Measurements from ENCODE around the gene CD1D.
"Not testable (repeated sequence)": the region's sequence is repeated elsewhere in the genome, so short reads cannot be mapped to it uniquely, and the experiment has no call there.

CD1D gene

DNA sequence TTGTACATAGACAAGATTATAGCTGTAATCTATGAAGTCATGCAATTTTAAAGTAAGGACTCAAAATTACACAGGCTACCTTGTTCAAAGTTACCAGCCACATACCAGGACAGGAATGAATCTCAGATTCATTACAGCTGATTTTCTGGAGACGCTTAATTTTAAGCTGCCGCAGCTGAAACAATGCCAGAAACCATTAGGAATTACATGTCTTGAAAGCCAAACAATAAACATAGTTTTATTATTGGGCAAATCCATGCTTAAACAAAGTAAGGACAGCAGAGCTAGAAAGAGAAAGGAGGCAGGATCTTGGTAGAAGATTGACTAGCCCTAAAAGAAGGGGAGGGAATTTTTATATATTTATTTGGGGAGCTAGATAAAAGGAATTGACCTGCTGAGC lies 19.2 kb upstream of the CD1D start:
- Histone ChIP-seq H3K56ac (ENCODE audit: low read length) (no peak overlapping the region), H3K4me3 (ENCODE audit: low read length) (no peak overlapping the region), H3K27me3 (ENCODE audit: insufficient read depth, low read length, poor library complexity) (no peaks in the 10 kb centered on the region), H4K5ac (ENCODE audit: low read length) (no peak overlapping the region), H3K79me1 (ENCODE audit: low read length) (no peaks in the 10 kb centered on the region), H3K79me2 (ENCODE audit: control insufficient read depth, insufficient read depth, low read length) (no peaks in the 10 kb centered on the region), H3K18ac (ENCODE audit: low read length) (no peak overlapping the region), H3K9ac (ENCODE audit: low read length) (no peak overlapping the region), H3K4ac (ENCODE audit: low read depth, low read length) (no peak overlapping the region), H2AK5ac (ENCODE audit: low read length) (no peak overlapping the region), H2BK15ac (replicated peaks; ENCODE audit: low read depth) (no peak overlapping the region), H3K23ac (ENCODE audit: low read length) (no peak overlapping the region), H3K4me2 (ENCODE audit: low read length) (no peak overlapping the region), H3K4me1 (ENCODE audit: control insufficient read depth, low read depth, low read length) (peaks cover 2% of the 10 kb centered on the region), H3K27ac (ENCODE audit: low read depth, low read length) (no peak overlapping the region), H2BK5ac (ENCODE audit: low read length) (no peak overlapping the region), H3K36me3 (ENCODE audit: control insufficient read depth, insufficient read depth, low read length) (no peaks in the 10 kb centered on the region), H2BK120ac (ENCODE audit: low read depth, low read length) (no peak overlapping the region), H4K8ac (ENCODE audit: low read depth, low read length) (no peak overlapping the region)
- no CpG with 5 or more reads among the region's 2 CpGs for WGBS (ENCODE audit: extremely low coverage, insufficient coverage, low lambda C conversion rate)
- no peak for DNase-seq

DNA sequence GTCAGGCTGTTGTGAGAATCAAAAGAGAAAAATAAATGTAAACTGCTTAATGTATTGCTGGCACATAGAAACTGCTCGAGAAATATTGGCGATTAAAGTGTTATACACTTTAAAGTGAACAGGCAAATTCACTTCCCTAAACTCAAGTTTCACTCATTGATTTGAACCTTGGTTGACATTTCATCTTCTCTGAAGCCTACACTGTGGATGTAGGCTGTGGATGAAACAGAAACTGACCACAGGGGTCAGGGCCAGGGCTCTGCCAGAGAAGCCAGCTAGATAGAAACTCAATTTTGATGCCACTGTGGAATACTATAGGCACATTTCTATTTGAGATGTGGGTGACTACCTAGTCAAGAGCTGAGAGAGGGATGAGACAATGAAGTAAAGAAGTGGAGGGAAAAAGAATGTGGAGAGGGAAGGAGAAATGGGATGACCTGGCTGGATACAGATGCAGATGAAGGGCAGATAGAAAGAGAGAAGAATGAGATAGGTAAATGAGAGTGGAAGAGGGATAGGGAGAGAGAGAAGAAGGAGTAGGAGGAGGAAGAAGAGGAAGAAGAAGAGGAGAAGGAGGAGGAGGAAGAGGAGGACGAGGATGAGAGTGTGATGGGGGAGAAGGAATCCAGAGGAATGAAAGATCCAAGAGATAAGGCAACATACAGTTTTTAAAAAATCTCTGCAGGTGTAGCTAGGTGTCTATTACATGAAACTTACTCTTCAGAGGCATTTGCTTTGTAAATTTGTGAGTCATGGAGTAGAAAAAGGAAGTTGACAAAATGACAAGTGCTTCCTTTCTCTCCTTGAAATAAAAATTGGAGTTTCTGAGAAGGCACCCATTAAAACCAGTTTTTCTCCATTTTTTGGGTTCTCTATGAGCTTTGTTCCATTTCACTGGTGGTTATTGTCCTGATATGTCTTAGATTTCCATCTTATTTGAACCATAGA lies 17.4 kb upstream of the CD1D start:
- no peaks in the 10 kb centered on the region for H3K79me2 ChIP-seq (ENCODE audit: control insufficient read depth, insufficient read depth, low read length)
- no peak for DNase-seq

DNA sequence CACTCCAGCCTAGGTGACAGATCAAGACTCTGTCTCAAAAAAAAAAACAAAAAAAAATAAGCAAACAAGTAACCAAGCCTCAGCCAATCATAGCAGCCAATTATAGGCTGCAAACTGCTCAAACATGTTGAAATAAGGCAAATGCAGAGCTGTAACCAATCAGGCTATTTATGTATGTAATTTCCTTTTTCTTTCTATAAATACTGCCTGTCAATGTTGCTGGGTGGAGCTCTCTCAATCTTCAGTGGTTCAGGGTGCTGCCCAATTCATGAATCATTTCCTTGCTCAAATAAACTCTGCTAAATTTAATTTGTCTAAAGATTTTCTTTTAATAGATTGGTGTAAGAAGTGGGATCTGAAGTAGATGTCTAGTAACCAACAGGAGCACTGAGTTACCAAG lies 11.6 kb upstream of the CD1D start:
- H2BK15ac ChIP-seq (replicated peaks; ENCODE audit: low read depth), result no peak overlapping the region
- no peak overlapping the region for H2BK120ac ChIP-seq (ENCODE audit: low read depth, low read length)
- H3K4me3 ChIP-seq (ENCODE audit: low read length), result no peak overlapping the region
- H3K79me1 ChIP-seq (ENCODE audit: low read length), result no peaks in the 10 kb centered on the region
- H3K27me3 ChIP-seq (ENCODE audit: insufficient read depth, low read length, poor library complexity), result no peaks in the 10 kb centered on the region
- no peak overlapping the region for H3K4ac ChIP-seq (ENCODE audit: low read depth, low read length)
- no peaks in the 10 kb centered on the region for H3K79me2 ChIP-seq (ENCODE audit: control insufficient read depth, insufficient read depth, low read length)
- H3K27ac ChIP-seq (ENCODE audit: low read depth, low read length), result no peak overlapping the region
- no peak overlapping the region for H2BK5ac ChIP-seq (ENCODE audit: low read length)
- H3K56ac ChIP-seq (ENCODE audit: low read length), result no peak overlapping the region
- H3K36me3 ChIP-seq (ENCODE audit: control insufficient read depth, insufficient read depth, low read length), result no peaks in the 10 kb centered on the region
- H4K5ac ChIP-seq (ENCODE audit: low read length), result no peak overlapping the region
- H3K4me2 ChIP-seq (ENCODE audit: low read length), result no peak overlapping the region
- H3K9ac ChIP-seq (ENCODE audit: low read length), result no peak overlapping the region
- no peak overlapping the region for H3K18ac ChIP-seq (ENCODE audit: low read length)
- H2AK5ac ChIP-seq (ENCODE audit: low read length), result no peak overlapping the region
- DNase-seq, result no peak
- H4K8ac ChIP-seq (ENCODE audit: low read depth, low read length), result no peak overlapping the region
- H3K23ac ChIP-seq (ENCODE audit: low read length), result no peak overlapping the region
- no peaks in the 10 kb centered on the region for H3K4me1 ChIP-seq (ENCODE audit: control insufficient read depth, low read depth, low read length)

More for the DNA sequence above, 17.4 kb upstream of the CD1D start:
- Histone ChIP-seq H3K56ac (ENCODE audit: low read length) (no peak overlapping the region), H3K27ac (ENCODE audit: low read depth, low read length) (no peak overlapping the region), H3K79me1 (ENCODE audit: low read length) (no peaks in the 10 kb centered on the region), H3K4me2 (ENCODE audit: low read length) (no peak overlapping the region), H2BK5ac (ENCODE audit: low read length) (no peak overlapping the region), H3K4me3 (ENCODE audit: low read length) (no peak overlapping the region), H3K4me1 (ENCODE audit: control insufficient read depth, low read depth, low read length) (no peaks in the 10 kb centered on the region), H3K9ac (ENCODE audit: low read length) (no peak overlapping the region), H3K4ac (ENCODE audit: low read depth, low read length) (no peak overlapping the region), H3K27me3 (ENCODE audit: insufficient read depth, low read length, poor library complexity) (no peaks in the 10 kb centered on the region), H2BK15ac (replicated peaks; ENCODE audit: low read depth) (no peak overlapping the region), H2BK120ac (ENCODE audit: low read depth, low read length) (no peak overlapping the region), H3K36me3 (ENCODE audit: control insufficient read depth, insufficient read depth, low read length) (no peaks in the 10 kb centered on the region), H4K5ac (ENCODE audit: low read length) (no peak overlapping the region), H2AK5ac (ENCODE audit: low read length) (no peak overlapping the region), H4K8ac (ENCODE audit: low read depth, low read length) (no peak overlapping the region), H3K18ac (ENCODE audit: low read length) (no peak overlapping the region), H3K23ac (ENCODE audit: low read length) (no peak overlapping the region)
- 100% methylated on average over 1 of the region's 3 CpGs for WGBS (ENCODE audit: extremely low coverage, insufficient coverage, low lambda C conversion rate)

GRCh38 chr1:158175915-158176314 lies 4.8 kb upstream of the CD1D start:
- H4K5ac ChIP-seq (ENCODE audit: low read length); H3K4me3 ChIP-seq (ENCODE audit: low read length); H2AK5ac ChIP-seq (ENCODE audit: low read length); H4K8ac ChIP-seq (ENCODE audit: low read depth, low read length); H3K79me2 ChIP-seq (ENCODE audit: control insufficient read depth, insufficient read depth, low read length); H3K23ac ChIP-seq (ENCODE audit: low read length); H3K4ac ChIP-seq (ENCODE audit: low read depth, low read length); H2BK5ac ChIP-seq (ENCODE audit: low read length); H3K9ac ChIP-seq (ENCODE audit: low read length); H3K4me1 ChIP-seq (ENCODE audit: control insufficient read depth, low read depth, low read length); H3K4me2 ChIP-seq (ENCODE audit: low read length); H2BK120ac ChIP-seq (ENCODE audit: low read depth, low read length); DNase-seq; H3K79me1 ChIP-seq (ENCODE audit: low read length); H3K27me3 ChIP-seq (ENCODE audit: insufficient read depth, low read length, poor library complexity); H3K18ac ChIP-seq (ENCODE audit: low read length); H3K27ac ChIP-seq (ENCODE audit: low read depth, low read length); H3K36me3 ChIP-seq (ENCODE audit: control insufficient read depth, insufficient read depth, low read length); H3K56ac ChIP-seq (ENCODE audit: low read length); H2BK15ac ChIP-seq (replicated peaks; ENCODE audit: low read depth): not testable (repeated sequence)
- WGBS (ENCODE audit: extremely low coverage, insufficient coverage, low lambda C conversion rate), result no CpG with 5 or more reads among the region's 5 CpGs

- no peak for DNase-seq
- H3K27ac ChIP-seq (ENCODE audit: low read depth, low read length), result no peak overlapping the region
- WGBS (ENCODE audit: extremely low coverage, insufficient coverage, low lambda C conversion rate), result no CpG with 5 or more reads among the region's 5 CpGs
- H2BK120ac ChIP-seq (ENCODE audit: low read depth, low read length), result no peak overlapping the region
- H3K27me3 ChIP-seq (ENCODE audit: insufficient read depth, low read length, poor library complexity), result no peaks in the 10 kb centered on the region
- H4K8ac ChIP-seq (ENCODE audit: low read depth, low read length), result no peak overlapping the region
- H3K56ac ChIP-seq (ENCODE audit: low read length), result no peak overlapping the region
- H3K4ac ChIP-seq (ENCODE audit: low read depth, low read length), result no peak overlapping the region
- H3K9ac ChIP-seq (ENCODE audit: low read length), result no peak overlapping the region
- no peaks in the 10 kb centered on the region for H3K79me1 ChIP-seq (ENCODE audit: low read length)
- no peak overlapping the region for H3K4me2 ChIP-seq (ENCODE audit: low read length)
- H3K23ac ChIP-seq (ENCODE audit: low read length), result no peak overlapping the region
- no peaks in the 10 kb centered on the region for H3K36me3 ChIP-seq (ENCODE audit: control insufficient read depth, insufficient read depth, low read length)
- H3K79me2 ChIP-seq (ENCODE audit: control insufficient read depth, insufficient read depth, low read length), result no peaks in the 10 kb centered on the region
- peaks cover 3% of the 10 kb centered on the region for H3K4me1 ChIP-seq (ENCODE audit: control insufficient read depth, low read depth, low read length)
- no peak overlapping the region for H2BK5ac ChIP-seq (ENCODE audit: low read length)
- H2AK5ac ChIP-seq (ENCODE audit: low read length), result no peak overlapping the region
- no peak overlapping the region for H3K4me3 ChIP-seq (ENCODE audit: low read length)
- H3K18ac ChIP-seq (ENCODE audit: low read length), result no peak overlapping the region
- H4K5ac ChIP-seq (ENCODE audit: low read length), result no peak overlapping the region
- no peak overlapping the region for H2BK15ac ChIP-seq (replicated peaks; ENCODE audit: low read depth)
Measured at GRCh38 chr1:158176399-158176798, 4.3 kb upstream of the CD1D start.

Data from mesendoderm (in vitro differentiated cells).